NCI-H82 treated with DMSO at 0.1 percent for 48 hours (cell line): Measurements from ENCODE around the gene HEG1.

Experiments used
- DNase-seq: peaks from one replicate; lab custom pipeline; 2025; ENCODE audit not compliant: unreplicated experiment; lab: John Stamatoyannopoulos, UW

Gene HEG1

GRCh38 chr3:125050488-125051090 lies 5.2 kb downstream of the HEG1 start:
- DNase-seq, result no peak

GRCh38 chr3:125048282-125048681 lies 7.5 kb downstream of the HEG1 start:
- DNase-seq, result no peak

DNA sequence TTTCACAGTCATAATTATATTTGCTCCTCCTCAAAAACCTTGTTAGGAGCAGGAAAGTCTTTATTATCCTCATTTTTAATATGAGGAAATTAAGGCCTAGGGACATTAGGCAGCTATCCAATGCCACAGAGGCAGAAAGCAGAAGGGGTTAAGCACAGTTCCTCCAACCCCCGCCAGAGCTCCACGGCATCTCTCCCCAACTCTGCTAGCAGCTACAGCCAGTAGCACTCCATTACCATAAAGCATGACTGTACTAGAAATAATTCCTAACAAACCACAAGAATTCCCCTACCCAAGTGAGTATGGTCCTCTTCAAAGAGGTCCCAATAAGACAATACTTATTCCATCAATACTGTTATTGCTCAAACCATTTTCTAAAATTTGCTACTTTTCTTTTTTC lies 9.8 kb downstream of the HEG1 start:
- DNase-seq, result no peak

- no peak for DNase-seq
Measured at GRCh38 chr3:125045194-125045593, 10.6 kb downstream of the HEG1 start.

- no peak for DNase-seq
Measured at GRCh38 chr3:125043599-125044151, 12.1 kb downstream of the HEG1 start.

DNA sequence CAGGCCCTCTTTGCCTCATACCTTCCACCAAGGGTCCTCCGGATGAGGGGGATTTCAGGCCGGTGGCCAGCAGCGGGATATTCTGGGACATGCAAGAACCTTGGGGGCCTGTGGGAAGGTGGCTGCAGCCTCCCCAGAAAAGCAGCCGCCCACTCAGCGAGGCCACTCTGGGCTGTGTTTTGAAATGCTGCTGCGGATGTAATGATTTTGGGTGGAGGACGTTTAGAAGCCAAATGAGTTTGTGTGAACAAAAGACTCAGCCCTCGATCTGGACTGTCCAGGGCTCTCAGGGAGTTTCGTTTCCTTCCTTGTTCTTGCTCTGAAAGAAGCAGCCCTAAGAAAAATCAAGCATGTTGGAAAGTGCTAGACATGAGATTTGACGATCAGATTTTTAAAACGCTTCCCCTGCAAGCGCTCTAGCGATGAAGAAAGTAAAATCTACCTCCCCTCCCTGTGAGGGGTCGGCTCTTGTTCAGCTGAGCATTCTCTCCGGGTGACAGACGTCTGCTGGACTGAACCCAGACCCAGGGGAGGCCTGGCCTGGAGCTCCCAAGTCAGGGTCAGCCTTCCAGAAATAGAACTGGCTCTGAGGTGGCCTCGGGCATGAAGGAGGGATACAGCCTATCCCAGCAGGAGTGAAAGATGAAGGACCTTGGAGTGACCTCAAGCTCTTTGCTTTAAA lies 12.9 kb downstream of the HEG1 start:
- DNase-seq, result no peak

GRCh38 chr3:125039131-125040100 lies 16.4 kb downstream of the HEG1 start:
- DNase-seq, result peak; percentile 25

DNA sequence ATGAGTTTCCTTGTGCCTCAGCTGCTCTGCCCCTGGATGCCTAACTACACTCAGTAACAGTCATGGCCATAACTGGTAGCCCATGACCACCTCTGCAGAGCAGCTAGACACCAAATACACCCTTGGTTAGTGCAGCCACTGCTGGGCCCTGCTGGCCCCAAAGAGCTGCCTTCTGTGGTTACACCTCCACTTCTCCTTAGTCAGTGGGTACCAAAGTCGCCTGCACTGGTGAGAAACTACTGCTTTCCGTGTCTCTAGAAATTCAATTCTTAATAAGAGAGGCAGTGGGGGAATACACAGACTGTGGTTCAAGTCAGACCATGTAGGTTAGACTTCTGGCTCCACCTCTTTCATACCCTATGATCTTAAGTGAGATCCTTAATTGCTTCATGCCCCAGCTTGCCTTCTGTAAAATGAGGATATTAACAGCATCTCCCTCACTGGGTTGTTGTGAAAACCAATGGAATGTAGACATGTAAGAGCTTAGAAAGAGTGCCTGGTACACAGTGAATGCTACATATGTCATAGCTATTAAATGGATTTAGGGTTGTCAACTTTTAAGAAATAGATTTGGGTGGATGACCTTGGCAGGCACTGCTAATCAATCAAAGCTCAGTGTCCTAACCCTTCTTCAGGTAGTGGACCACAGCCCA lies 18.2 kb downstream of the HEG1 start:
- no peak for DNase-seq

- no peak for DNase-seq
Measured at GRCh38 chr3:125035217-125035616, 20.6 kb downstream of the HEG1 start.

DNA sequence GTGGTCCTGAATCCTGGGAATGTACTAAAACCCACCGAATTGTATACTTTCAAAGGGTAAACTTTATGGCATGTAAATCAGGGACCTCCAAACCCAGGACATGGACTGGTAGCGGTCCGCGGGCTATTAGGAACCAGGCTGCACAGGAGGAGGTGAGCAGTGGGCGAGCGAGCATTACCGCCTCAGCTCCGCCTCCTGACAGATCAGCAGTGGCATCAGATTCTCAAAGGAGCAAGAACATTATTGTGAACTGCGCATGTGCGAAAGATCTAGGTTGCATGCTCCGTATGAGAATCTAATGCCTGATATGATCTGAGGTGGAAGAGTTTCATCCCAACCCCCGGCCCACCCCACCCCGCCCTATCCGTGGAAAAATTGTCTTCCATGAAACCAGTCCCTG lies 22.2 kb downstream of the HEG1 start:
- no peak for DNase-seq

DNA sequence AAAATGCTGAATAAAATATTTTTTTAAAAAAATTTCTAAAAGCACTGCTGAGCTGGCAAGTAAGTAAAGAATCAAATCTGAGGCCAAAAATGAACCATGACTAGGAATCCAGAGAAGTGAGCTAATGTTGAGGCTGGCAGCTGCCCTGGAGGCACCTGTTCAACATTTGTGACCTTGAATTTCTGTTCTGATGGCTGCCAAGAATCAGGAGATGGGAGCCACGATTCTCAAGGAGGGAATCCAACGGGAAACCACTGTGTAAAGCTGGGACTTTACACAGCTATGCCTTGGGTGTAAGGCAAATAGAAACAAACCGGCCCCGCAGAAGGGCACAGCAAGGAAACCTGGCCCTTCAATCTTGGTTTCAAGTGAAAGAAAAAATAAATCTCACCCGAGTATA lies 22.7 kb downstream of the HEG1 start:
- no peak for DNase-seq

- DNase-seq, result no peak
Measured at GRCh38 chr3:125032683-125033082, 23.1 kb downstream of the HEG1 start.

DNA sequence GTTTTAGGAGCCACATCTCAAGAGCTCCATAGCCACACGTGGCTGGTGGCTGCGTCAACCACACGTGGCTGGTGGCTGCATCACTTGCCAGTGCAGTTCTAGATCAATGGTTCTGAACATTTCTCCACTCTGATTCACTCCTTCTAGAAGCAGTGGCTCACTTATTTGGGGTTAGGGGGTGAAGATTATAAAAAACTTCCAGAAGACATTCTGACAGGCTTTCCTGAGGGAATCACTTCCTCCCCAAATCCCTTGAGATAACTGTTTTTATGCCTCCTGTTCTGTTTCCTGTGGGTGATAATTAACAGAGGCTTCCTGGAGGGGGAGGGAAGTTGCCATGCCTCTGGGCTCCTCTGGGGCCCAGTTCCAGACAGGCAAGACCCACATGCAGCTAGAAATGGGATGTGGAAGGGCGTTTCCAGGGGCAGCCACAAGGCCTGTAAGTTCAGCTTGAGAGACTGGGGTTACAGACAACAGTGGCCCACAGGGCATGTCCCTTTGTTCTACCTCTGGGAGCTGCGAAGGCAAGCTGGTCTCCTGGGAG lies 23.6 kb downstream of the HEG1 start:
- DNase-seq, result no peak

- DNase-seq, result no peak
Measured at GRCh38 chr3:125031544-125031943, 24.3 kb downstream of the HEG1 start.

DNA sequence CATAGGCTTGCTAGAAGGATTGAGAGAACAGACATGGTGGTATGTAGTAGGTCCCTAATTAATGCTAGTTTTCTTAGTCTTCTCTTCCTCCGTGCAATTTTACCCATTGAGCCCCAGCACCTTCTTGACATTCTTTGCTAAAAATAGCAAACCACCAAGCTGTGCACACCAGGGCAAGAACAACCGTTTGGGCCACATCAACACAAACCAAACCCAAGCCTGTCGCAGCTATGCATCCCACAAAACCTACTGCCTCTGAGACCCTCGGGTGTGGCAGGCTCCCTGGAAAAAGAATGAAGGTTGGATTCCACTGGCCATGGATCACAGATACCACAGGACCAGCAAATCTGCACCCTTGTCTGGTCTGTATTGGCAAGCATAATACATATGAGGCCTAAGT lies 27.1 kb downstream of the HEG1 start:
- no peak for DNase-seq

DNA sequence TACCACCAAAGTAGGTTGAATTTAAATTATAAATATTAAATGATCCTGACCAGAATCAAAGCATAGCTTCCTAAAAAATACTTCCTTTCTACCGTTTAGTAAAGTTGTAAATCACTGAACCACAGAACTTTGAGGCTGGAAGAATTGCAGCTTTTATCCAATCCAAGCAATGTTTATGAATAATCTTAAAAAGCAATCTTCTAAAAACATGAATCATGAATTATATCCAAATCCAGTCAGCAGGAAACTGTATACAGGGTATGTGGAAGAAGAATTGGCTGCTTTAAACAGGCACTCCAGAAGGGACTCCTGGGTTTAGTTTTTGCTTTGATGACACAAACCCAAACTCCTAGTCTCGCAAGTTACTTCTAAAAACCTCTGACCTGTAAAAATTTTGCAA lies 30.2 kb downstream of the HEG1 start:
- no peak for DNase-seq

DNA sequence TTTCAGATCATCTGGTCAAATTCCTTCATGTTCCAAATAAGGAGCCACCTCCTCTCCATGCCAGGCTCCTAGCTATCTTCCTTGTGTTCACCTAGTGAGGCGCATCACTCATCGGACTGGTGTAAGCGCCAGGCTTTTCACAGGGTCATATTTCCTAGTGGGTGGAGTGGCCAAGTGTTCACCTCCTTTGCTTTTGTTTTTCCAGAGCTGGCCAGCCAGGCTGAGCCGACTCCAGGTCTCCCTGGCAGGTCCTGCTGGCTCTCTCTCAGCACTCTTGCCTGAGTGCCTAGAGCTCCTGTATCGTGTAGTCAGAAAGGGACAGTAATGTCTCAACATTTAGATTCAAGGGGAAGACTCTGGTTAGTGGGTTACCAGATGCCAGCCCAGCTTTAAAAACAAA lies 31.0 kb downstream of the HEG1 start:
- DNase-seq, result no peak

GRCh38 chr3:125023833-125024555 lies 31.8 kb downstream of the HEG1 start:
- no peak for DNase-seq

GRCh38 chr3:125022206-125022605 lies 33.6 kb downstream of the HEG1 start:
- no peak for DNase-seq

DNA sequence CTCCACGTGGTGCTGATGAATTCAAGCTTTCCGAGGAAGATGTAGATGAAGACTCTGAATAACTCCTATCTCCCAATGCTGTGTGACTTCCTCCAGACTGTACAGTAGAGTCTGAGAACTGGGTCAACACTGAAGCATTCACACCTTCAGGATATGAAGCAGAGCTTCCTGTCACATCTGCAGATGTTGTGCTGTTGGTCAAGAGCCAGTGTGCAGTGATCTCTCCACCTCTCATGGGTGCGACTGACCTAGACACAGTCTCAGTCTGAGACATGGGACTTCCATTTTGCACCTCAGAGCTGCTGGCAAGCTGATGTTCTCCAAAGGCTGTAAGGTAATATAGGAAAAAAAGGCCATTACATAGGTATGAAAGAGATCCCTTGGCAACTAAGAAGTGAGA lies 36.5 kb downstream of the HEG1 start:
- DNase-seq, result no peak
